ENCODE results near the gene GATA1. TPM values are rescaled to one million over a fixed set of nuclear protein-coding genes. Genes with fewer than 3 reads are reported as not detected.
A peak's percentile ranks its signal among the peaks of the same experiment; 100 is the strongest.

The GATA1 gene
- total RNA-seq, 1 donor from 2014 or later: not detected

DNA sequence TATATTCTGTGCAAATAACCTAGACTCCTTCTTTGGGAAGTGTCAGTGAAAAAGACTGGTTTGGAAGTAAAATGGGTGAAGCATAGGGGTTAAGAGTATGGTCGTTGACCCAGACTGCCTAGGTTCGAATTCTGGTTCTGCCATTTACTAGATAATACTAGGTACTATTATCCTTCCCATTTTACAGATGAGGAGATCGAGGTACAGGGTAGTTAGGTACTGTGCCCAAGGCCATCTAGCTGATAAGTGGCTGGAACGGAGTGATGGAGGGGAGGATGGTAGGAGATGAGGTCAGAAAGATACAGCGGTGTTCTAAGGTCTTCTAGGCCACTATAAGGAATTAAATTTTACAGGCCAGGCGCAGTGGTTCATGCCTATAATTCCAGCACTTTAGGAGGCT is 13.8 kb upstream of the GATA1 start:
- no peak overlapping the region for H3K4me3 Mint-ChIP-seq (ENCODE audit: unreplicated experiment)
- Histone ChIP-seq H3K9me3 (ENCODE audit: insufficient read depth, low read depth, low read length) (no peaks in the 10 kb centered on the region), H3K36me3 (ENCODE audit: insufficient read depth, low read length) (no peaks in the 10 kb centered on the region), H3K4me1 (ENCODE audit: insufficient read depth, low read length) (no peaks in the 10 kb centered on the region), H3K27me3 (ENCODE audit: insufficient read depth, low read length) (no peaks in the 10 kb centered on the region), H4K20me1 (ENCODE audit: insufficient read depth, low read length) (no peaks in the 10 kb centered on the region), H3K9ac (ENCODE audit: low read length) (no peak overlapping the region), H3K4me2 (ENCODE audit: low read length) (no peak overlapping the region), H3K4me3 (ENCODE audit: insufficient read depth, low read depth, low read length) (no peak overlapping the region), H3K27ac (ENCODE audit: low read depth, low read length) (no peak overlapping the region), H2AFZ (ENCODE audit: low read depth, low read length) (no peak overlapping the region), H3K79me2 (ENCODE audit: insufficient read depth, low read length) (no peaks in the 10 kb centered on the region)
- FAIRE-seq (no peak), DNase-seq (ENCODE audit: low read depth) (no peak)
- peaks cover 3% of the 10 kb centered on the region for H3K27me3 Mint-ChIP-seq (ENCODE audit: low read depth, unreplicated experiment)
- peaks cover 3% of the 10 kb centered on the region for H3K9me3 Mint-ChIP-seq (ENCODE audit: unreplicated experiment)
- H3K36me3 Mint-ChIP-seq (ENCODE audit: low read depth, unreplicated experiment): no peaks in the 10 kb centered on the region
- TF ChIP-seq, protein P1, sequence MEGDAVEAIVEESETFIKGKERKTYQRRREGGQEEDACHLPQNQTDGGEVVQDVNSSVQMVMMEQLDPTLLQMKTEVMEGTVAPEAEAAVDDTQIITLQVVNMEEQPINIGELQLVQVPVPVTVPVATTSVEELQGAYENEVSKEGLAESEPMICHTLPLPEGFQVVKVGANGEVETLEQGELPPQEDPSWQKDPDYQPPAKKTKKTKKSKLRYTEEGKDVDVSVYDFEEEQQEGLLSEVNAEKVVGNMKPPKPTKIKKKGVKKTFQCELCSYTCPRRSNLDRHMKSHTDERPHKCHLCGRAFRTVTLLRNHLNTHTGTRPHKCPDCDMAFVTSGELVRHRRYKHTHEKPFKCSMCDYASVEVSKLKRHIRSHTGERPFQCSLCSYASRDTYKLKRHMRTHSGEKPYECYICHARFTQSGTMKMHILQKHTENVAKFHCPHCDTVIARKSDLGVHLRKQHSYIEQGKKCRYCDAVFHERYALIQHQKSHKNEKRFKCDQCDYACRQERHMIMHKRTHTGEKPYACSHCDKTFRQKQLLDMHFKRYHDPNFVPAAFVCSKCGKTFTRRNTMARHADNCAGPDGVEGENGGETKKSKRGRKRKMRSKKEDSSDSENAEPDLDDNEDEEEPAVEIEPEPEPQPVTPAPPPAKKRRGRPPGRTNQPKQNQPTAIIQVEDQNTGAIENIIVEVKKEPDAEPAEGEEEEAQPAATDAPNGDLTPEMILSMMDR (IDR thresholded peaks at IDR 0.05; ENCODE audit: insufficient read depth, low read depth, low read length): no peak
- TF ChIP-seq EZH2 (IDR thresholded peaks at IDR 0.05; ENCODE audit: insufficient read depth, low read length): no peak
- no peak overlapping the region for H3K27ac Mint-ChIP-seq (ENCODE audit: unreplicated experiment)
- H3K4me1 Mint-ChIP-seq (ENCODE audit: low read depth, unreplicated experiment): no peaks in the 10 kb centered on the region

DNA sequence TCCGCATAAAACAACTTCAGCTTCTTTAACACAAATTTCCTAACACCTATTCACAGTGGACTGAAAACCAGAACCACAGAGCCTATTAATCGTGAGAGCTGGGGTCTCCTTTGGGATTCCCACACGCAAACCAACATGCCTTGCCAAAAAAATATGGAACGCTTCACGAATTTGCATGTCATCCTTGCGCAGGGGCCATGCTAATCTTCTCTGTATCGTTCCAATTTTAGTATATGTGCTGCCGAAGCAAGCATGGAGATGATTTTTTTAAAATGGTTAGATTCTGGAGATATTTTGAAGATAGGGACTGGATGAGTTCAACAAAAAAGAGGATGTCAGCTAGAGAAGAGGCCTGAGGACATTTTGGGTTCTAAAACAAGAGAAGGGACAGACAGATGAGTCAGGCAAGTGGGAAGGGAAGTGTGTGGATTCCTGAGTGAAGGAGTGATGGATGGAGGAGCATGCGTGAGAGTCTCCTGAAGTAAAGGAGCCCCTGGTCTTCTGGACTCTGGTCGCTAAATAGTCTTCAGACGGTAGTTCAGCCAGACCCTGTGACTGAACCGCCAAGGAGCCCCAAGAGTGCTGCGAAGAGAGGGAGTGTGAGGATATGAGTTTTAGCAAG is 9.5 kb upstream of the GATA1 start:
- H3K9ac ChIP-seq (ENCODE audit: low read length): no peak overlapping the region

DNA sequence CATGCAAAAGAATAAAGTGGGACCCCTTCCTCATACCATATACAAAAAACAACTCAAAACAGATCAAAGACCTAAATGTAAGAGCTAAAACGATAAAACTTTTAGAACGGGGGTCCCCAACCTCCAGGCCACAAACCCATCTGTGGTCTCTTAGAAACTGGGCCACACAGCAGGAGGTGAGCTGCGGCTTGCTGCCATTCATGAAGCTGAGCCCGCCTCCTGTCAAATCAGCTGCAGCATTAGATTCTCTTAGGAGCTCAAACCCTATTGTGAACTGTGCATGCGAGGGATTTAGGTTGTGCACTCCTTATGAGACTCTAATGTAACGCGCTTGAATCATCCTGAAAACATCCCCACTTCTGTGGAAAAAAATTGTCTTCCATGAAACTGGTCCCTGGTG is 7.0 kb upstream of the GATA1 start:
- H3K79me2 ChIP-seq (ENCODE audit: insufficient read depth, low read length): no peaks in the 10 kb centered on the region
- H3K9me3 ChIP-seq (ENCODE audit: insufficient read depth, low read depth, low read length): no peaks in the 10 kb centered on the region
- no peak for FAIRE-seq
- peaks cover 3% of the 10 kb centered on the region for H3K27me3 Mint-ChIP-seq (ENCODE audit: low read depth, unreplicated experiment)
- H3K36me3 Mint-ChIP-seq (ENCODE audit: low read depth, unreplicated experiment): no peaks in the 10 kb centered on the region
- no peak for DNase-seq (ENCODE audit: low read depth)
- H2AFZ ChIP-seq (ENCODE audit: low read depth, low read length): no peak overlapping the region
- no peak overlapping the region for H3K4me2 ChIP-seq (ENCODE audit: low read length)
- no peak overlapping the region for H3K27ac Mint-ChIP-seq (ENCODE audit: unreplicated experiment)
- H3K4me1 ChIP-seq (ENCODE audit: insufficient read depth, low read length): no peaks in the 10 kb centered on the region
- no peak overlapping the region for H3K9ac ChIP-seq (ENCODE audit: low read length)
- H4K20me1 ChIP-seq (ENCODE audit: insufficient read depth, low read length): no peaks in the 10 kb centered on the region
- no peak for TF ChIP-seq EZH2 (IDR thresholded peaks at IDR 0.05; ENCODE audit: insufficient read depth, low read length)
- no peak overlapping the region for H3K4me3 Mint-ChIP-seq (ENCODE audit: unreplicated experiment)
- no peaks in the 10 kb centered on the region for H3K4me1 Mint-ChIP-seq (ENCODE audit: low read depth, unreplicated experiment)
- peaks cover 2% of the 10 kb centered on the region for H3K27me3 ChIP-seq (ENCODE audit: insufficient read depth, low read length)
- H3K27ac ChIP-seq (ENCODE audit: low read depth, low read length): no peak overlapping the region
- H3K4me3 ChIP-seq (ENCODE audit: insufficient read depth, low read depth, low read length): no peak overlapping the region
- H3K36me3 ChIP-seq (ENCODE audit: insufficient read depth, low read length): no peaks in the 10 kb centered on the region
- peaks cover 3% of the 10 kb centered on the region for H3K9me3 Mint-ChIP-seq (ENCODE audit: unreplicated experiment)

More for the DNA sequence above, 9.5 kb upstream of the GATA1 start:
- Mint-ChIP-seq H3K4me3 (ENCODE audit: unreplicated experiment) (no peak overlapping the region), H3K4me1 (ENCODE audit: low read depth, unreplicated experiment) (no peaks in the 10 kb centered on the region), H3K27me3 (ENCODE audit: low read depth, unreplicated experiment) (peaks cover 3% of the 10 kb centered on the region), H3K9me3 (ENCODE audit: unreplicated experiment) (peaks cover 3% of the 10 kb centered on the region), H3K36me3 (ENCODE audit: low read depth, unreplicated experiment) (no peaks in the 10 kb centered on the region), H3K27ac (ENCODE audit: unreplicated experiment) (no peak overlapping the region)
- no peaks in the 10 kb centered on the region for H3K36me3 ChIP-seq (ENCODE audit: insufficient read depth, low read length)
- FAIRE-seq (no peak), DNase-seq (ENCODE audit: low read depth) (peak; percentile 0)
- H3K79me2 ChIP-seq (ENCODE audit: insufficient read depth, low read length): no peaks in the 10 kb centered on the region
- H4K20me1 ChIP-seq (ENCODE audit: insufficient read depth, low read length): no peaks in the 10 kb centered on the region
- H3K4me2 ChIP-seq (ENCODE audit: low read length): no peak overlapping the region
- TF ChIP-seq EZH2 (IDR thresholded peaks at IDR 0.05; ENCODE audit: insufficient read depth, low read length): no peak
- TF ChIP-seq, protein P1 (IDR thresholded peaks at IDR 0.05; ENCODE audit: insufficient read depth, low read depth, low read length): no peak
- H3K4me1 ChIP-seq (ENCODE audit: insufficient read depth, low read length): no peaks in the 10 kb centered on the region
- no peaks in the 10 kb centered on the region for H3K9me3 ChIP-seq (ENCODE audit: insufficient read depth, low read depth, low read length)
- H2AFZ ChIP-seq (ENCODE audit: low read depth, low read length): no peak overlapping the region
- H3K27ac ChIP-seq (ENCODE audit: low read depth, low read length): no peak overlapping the region
- peaks cover 2% of the 10 kb centered on the region for H3K27me3 ChIP-seq (ENCODE audit: insufficient read depth, low read length)
- H3K4me3 ChIP-seq (ENCODE audit: insufficient read depth, low read depth, low read length): no peak overlapping the region
